ENCODE measurements around the gene NRIP1.

- TF ChIP-seq EZH2 (IDR thresholded peaks at IDR 0.05; ENCODE audit: insufficient read depth, poor library complexity, severe bottlenecking), result no peak
- no peak for TF ChIP-seq EZH2phosphoT487 (IDR thresholded peaks at IDR 0.05; ENCODE audit: insufficient read depth, low read depth)
Observed at GRCh38 chr21:15062606-15062965, 2.2 kb downstream of the NRIP1 start.

All from GM23248 (cell line).